GM19395 (cell line): ENCODE data around the gene KRT32.

Experiments used
- ATAC-seq: cut with Tn5 transposase; IDR thresholded peaks from one replicate; pipeline ENCODE4 v1.9.1; 2021; ENCODE audit warnings: mild to moderate bottlenecking, moderate library complexity; ENCODE audit not compliant: unreplicated experiment

KRT32 gene

GRCh38 chr17:41494524-41494923 lies 27.3 kb upstream of the KRT32 start:
- ATAC-seq = no peak

- ATAC-seq = no peak
Measured at GRCh38 chr17:41492771-41493170, 25.6 kb upstream of the KRT32 start.

- ATAC-seq = no peak
Measured at GRCh38 chr17:41492351-41492750, 25.2 kb upstream of the KRT32 start.

- ATAC-seq = no peak
Measured at GRCh38 chr17:41491476-41491875, 24.3 kb upstream of the KRT32 start.

- ATAC-seq = no peak
Measured at GRCh38 chr17:41490000-41490990, 23.1 kb upstream of the KRT32 start.

- ATAC-seq = no peak
Measured at GRCh38 chr17:41489531-41489930, 22.3 kb upstream of the KRT32 start, which contains the start of gene KRT36. KRT36 (minus strand) TSS chr17:41489910; CDS start chr17:41489864, 46 bp downstream.

- no peak for ATAC-seq
Measured at GRCh38 chr17:41486809-41487530, 19.8 kb upstream of the KRT32 start.

- no peak for ATAC-seq
Measured at GRCh38 chr17:41486316-41486715, 19.1 kb upstream of the KRT32 start.

GRCh38 chr17:41484920-41485904 lies 18.0 kb upstream of the KRT32 start:
- ATAC-seq = no peak

- no peak for ATAC-seq
Measured at GRCh38 chr17:41483991-41484826, 17.0 kb upstream of the KRT32 start.

- ATAC-seq = no peak
Measured at GRCh38 chr17:41483531-41483930, 16.3 kb upstream of the KRT32 start.

- no peak for ATAC-seq
Measured at GRCh38 chr17:41481036-41481435, 13.8 kb upstream of the KRT32 start, which contains the start of gene KRT35. KRT35 (minus strand) TSS chr17:41481151; CDS start chr17:41481097, 54 bp downstream.

GRCh38 chr17:41480581-41480980 lies 13.4 kb upstream of the KRT32 start:
- ATAC-seq = no peak

- ATAC-seq = no peak
Measured at GRCh38 chr17:41480136-41480535, 12.9 kb upstream of the KRT32 start.

GRCh38 chr17:41478237-41478636 lies 11.1 kb upstream of the KRT32 start:
- no peak for ATAC-seq

GRCh38 chr17:41476866-41477815 lies 10.0 kb upstream of the KRT32 start:
- no peak for ATAC-seq

GRCh38 chr17:41475421-41475820 lies 8.2 kb upstream of the KRT32 start:
- ATAC-seq = no peak

GRCh38 chr17:41474863-41475262 lies 7.7 kb upstream of the KRT32 start:
- no peak for ATAC-seq
